ENCODE results near the gene SLC25A1.

The SLC25A1 gene

GRCh38 chr22:19149991-19150390 is 28.5 kb downstream of the SLC25A1 start, which contains the start of gene GSC2:
Gene GSC2 (minus strand): TSS chr22:19150292. CDS start chr22:19150283, 9 bp downstream.
- H3K36me3 ChIP-seq (replicated peaks; ENCODE audit: low read depth, low read length) = no peaks in the 10 kb centered on the region
- H3K27ac ChIP-seq (ENCODE audit: low read length) = no peak within 1 kb of the TSS
- no peaks in the 10 kb centered on the region for H3K4me1 ChIP-seq (ENCODE audit: low read length)
- no peak within 1 kb of the TSS for H3K4me3 ChIP-seq (ENCODE audit: low read length)
- H3K4me2 ChIP-seq (ENCODE audit: low read length) = no peak within 1 kb of the TSS
- no peak within 1 kb of the TSS for H3K9ac ChIP-seq (ENCODE audit: low read length)
- no peak within 1 kb of the TSS for H2AFZ ChIP-seq (ENCODE audit: low read depth, low read length)
- no peaks in the 10 kb centered on the region for H3K79me2 ChIP-seq (ENCODE audit: low read length)
- H3K27me3 ChIP-seq (ENCODE audit: low read depth, low read length) = no peaks in the 10 kb centered on the region; the same call in 1 of the 2 replicates
- TF ChIP-seq EZH2phosphoT487 (IDR thresholded peaks at IDR 0.05; ENCODE audit: low read depth) (no peak), CTCF (IDR thresholded peaks at IDR 0.05; ENCODE audit: low read depth, low read length) (no peak)
- H4K20me1 ChIP-seq (ENCODE audit: insufficient read depth, low read length) = no peaks in the 10 kb centered on the region
- no peaks in the 10 kb centered on the region for H3K9me3 ChIP-seq (ENCODE audit: insufficient read depth, low read length)

GRCh38 chr22:19149047-19149883 is 29.3 kb downstream of the SLC25A1 start:
- no peak overlapping the region for H3K27ac ChIP-seq (ENCODE audit: low read length)
- no peaks in the 10 kb centered on the region for H3K4me1 ChIP-seq (ENCODE audit: low read length)
- no peaks in the 10 kb centered on the region for H3K9me3 ChIP-seq (ENCODE audit: insufficient read depth, low read length)
- H2AFZ ChIP-seq (ENCODE audit: low read depth, low read length) = no peak overlapping the region
- TF ChIP-seq EZH2phosphoT487 (IDR thresholded peaks at IDR 0.05; ENCODE audit: low read depth) (no peak), CTCF (IDR thresholded peaks at IDR 0.05; ENCODE audit: low read depth, low read length) (no peak)
- H3K9ac ChIP-seq (ENCODE audit: low read length) = no peak overlapping the region
- no peaks in the 10 kb centered on the region for H3K36me3 ChIP-seq (replicated peaks; ENCODE audit: low read depth, low read length)
- H3K27me3 ChIP-seq (ENCODE audit: low read depth, low read length) = no peaks in the 10 kb centered on the region; the same call in 1 of the 2 replicates
- H3K79me2 ChIP-seq (ENCODE audit: low read length) = peaks cover 2% of the 10 kb centered on the region
- no peak overlapping the region for H3K4me3 ChIP-seq (ENCODE audit: low read length)
- no peak overlapping the region for H3K4me2 ChIP-seq (ENCODE audit: low read length)
- no peaks in the 10 kb centered on the region for H4K20me1 ChIP-seq (ENCODE audit: insufficient read depth, low read length)

GRCh38 chr22:19148417-19149046 is 30.0 kb downstream of the SLC25A1 start:
- no peak overlapping the region for H3K27ac ChIP-seq (ENCODE audit: low read length)
- no peak overlapping the region for H3K4me3 ChIP-seq (ENCODE audit: low read length)
- no peak overlapping the region for H3K4me2 ChIP-seq (ENCODE audit: low read length)

GRCh38 chr22:19147195-19147780 is 31.2 kb downstream of the SLC25A1 start:
- H3K27me3 ChIP-seq (ENCODE audit: low read depth, low read length) = no peaks in the 10 kb centered on the region
- H2AFZ ChIP-seq (ENCODE audit: low read depth, low read length) = no peak overlapping the region
- H4K20me1 ChIP-seq (ENCODE audit: insufficient read depth, low read length) = no peaks in the 10 kb centered on the region
- H3K4me1 ChIP-seq (ENCODE audit: low read length) = peaks cover 7% of the 10 kb centered on the region
- H3K27ac ChIP-seq (ENCODE audit: low read length) = no peak overlapping the region
- peaks cover 4% of the 10 kb centered on the region for H3K36me3 ChIP-seq (replicated peaks; ENCODE audit: low read depth, low read length)
- H3K79me2 ChIP-seq (ENCODE audit: low read length) = peaks cover 18% of the 10 kb centered on the region
- H3K9me3 ChIP-seq (ENCODE audit: insufficient read depth, low read length) = no peaks in the 10 kb centered on the region
- H3K9ac ChIP-seq (ENCODE audit: low read length) = no peak overlapping the region
- H3K4me3 ChIP-seq (ENCODE audit: low read length) = no peak overlapping the region
- TF ChIP-seq EZH2phosphoT487 (IDR thresholded peaks at IDR 0.05; ENCODE audit: low read depth) (no peak), CTCF (IDR thresholded peaks at IDR 0.05; ENCODE audit: low read depth, low read length) (no peak)
- H3K4me2 ChIP-seq (ENCODE audit: low read length) = no peak overlapping the region

More at GRCh38 chr22:19148417-19149046, 30.0 kb downstream of the SLC25A1 start:
- peaks cover 4% of the 10 kb centered on the region; the same call in 1 of the 2 replicates for H3K4me1 ChIP-seq (ENCODE audit: low read length)
- no peaks in the 10 kb centered on the region for H3K9me3 ChIP-seq (ENCODE audit: insufficient read depth, low read length)
- no peaks in the 10 kb centered on the region; the same call in 1 of the 2 replicates for H3K27me3 ChIP-seq (ENCODE audit: low read depth, low read length)
- H3K79me2 ChIP-seq (ENCODE audit: low read length) = peaks cover 10% of the 10 kb centered on the region
- TF ChIP-seq EZH2phosphoT487 (IDR thresholded peaks at IDR 0.05; ENCODE audit: low read depth) = no peak
- H3K9ac ChIP-seq (ENCODE audit: low read length) = no peak overlapping the region
- H3K36me3 ChIP-seq (replicated peaks; ENCODE audit: low read depth, low read length) = no peaks in the 10 kb centered on the region
- H2AFZ ChIP-seq (ENCODE audit: low read depth, low read length) = no peak overlapping the region
- no peaks in the 10 kb centered on the region for H4K20me1 ChIP-seq (ENCODE audit: insufficient read depth, low read length)
